ENCODE results near the gene LRRC47.

GRCh38 chr1:3799976-3800685 lies 3.8 kb upstream of the LRRC47 start:
- TF ChIP-seq GATA2 (IDR thresholded peaks at IDR 0.05; ENCODE audit: low read depth, low read length) (no peak), GATA3 (IDR thresholded peaks at IDR 0.05; ENCODE audit: low read depth, low read length) (no peak)
